ENCODE measurements around the gene CCDC92B. TPM values are rescaled to one million over a fixed set of nuclear protein-coding genes. Genes with fewer than 3 reads are reported as not detected.
A peak's percentile ranks its signal among the peaks of the same experiment; 100 is the strongest.

Gene CCDC92B
- total RNA-seq, 1 donor from 2014 or later = 1.0 TPM

DNA sequence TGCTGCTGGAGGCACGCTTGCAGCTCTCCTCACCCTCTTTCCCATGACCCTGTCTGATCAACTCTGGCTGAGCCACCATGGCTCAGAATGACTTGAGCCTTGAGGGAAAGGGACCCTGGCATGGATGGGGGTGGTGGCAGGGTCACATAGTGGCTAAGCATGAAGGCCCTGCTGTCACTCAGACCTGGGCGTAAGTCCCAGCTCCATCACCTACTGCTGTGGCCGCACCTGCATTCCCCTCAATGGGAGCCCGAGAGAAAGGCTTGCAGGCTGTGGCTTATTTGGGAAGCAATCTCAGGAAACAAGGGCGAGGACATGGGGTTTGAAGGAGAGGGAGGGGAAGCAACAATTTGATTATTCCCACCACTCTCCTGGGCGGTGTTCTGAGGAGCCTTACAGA is 29.0 kb upstream of the CCDC92B start:
- DNase-seq (ENCODE audit: low spot score) = no peak

DNA sequence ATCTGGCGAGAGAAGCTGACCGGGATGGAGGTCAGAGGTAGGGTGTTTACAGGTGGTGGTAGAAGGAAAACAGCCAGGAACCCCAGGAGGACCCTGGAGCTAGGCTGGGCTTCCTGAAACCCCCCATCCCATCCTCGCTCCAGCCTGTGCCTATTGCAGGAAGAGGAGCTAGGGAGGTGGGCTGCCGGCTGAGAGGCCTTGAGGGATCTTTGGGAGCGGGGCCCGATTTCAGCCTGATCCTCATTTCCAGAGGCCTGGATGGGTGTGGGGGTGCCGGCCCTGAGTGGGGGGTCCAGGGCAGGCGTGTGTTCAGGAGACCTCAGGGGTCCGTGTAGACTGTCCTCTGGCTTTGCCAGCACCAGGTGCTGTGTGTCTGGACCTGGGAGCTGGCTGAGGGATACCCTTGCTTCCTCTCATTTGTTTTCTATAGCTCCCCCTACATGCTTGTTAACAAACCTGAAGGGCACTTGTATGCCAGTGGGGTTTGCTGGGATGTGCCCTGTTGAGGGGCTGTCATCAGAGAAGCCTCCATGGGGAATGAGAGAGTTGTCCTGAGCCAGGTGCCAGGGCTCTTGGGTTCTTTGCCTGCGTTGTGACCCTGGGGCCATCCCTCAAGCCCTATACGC is 27.9 kb upstream of the CCDC92B start:
- no peak for DNase-seq (ENCODE audit: low spot score)

GRCh38 chr17:2776589-2777241 is 27.3 kb upstream of the CCDC92B start:
- no peak for DNase-seq (ENCODE audit: low spot score)

DNA sequence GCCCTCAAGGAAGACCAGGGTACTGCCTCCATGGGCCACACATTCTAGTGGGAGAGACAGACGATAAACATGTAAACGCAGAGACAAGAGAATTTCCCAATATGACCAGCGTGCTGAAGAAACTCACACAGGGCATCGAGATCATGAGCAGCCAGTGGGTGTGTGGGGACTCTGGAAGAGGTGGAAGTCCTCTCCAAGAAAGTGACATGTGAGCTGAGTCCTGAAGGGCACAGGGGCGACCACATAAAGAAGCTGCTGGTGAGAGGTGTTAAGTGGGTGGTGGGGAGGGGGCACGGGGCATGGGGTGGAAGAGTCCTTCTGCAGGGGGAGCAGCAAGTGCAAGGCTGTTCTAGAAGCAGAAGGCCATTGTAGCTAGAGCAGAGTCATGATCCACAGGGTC is 25.8 kb upstream of the CCDC92B start:
- DNase-seq (ENCODE audit: low spot score) = no peak

- no peak for DNase-seq (ENCODE audit: low spot score)
Observed at GRCh38 chr17:2770129-2770528, 20.7 kb upstream of the CCDC92B start.

- no peak for DNase-seq (ENCODE audit: low spot score)
Observed at GRCh38 chr17:2758870-2759269, 9.4 kb upstream of the CCDC92B start.

- DNase-seq (ENCODE audit: low spot score) = no peak
Observed at GRCh38 chr17:2755891-2756724, 6.7 kb upstream of the CCDC92B start.

DNA sequence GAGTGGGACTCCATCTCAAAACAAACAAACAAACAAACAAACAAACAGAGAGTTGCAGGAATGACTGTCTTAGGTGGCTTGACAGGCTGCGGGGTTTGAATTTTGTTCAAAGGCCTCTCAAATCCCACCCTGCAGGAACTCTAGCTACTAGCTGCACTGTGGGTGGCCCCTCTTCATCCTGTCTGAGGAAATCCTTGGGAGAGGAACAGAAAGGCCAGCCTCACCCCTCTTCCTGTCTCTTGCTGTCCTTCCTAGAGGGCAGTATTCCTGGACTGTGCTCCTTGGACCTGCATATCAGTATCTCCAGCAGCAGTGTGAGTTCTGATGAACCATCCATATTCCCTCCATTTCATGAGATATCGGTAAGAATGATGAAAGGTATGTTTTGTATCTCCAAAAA is 2.0 kb upstream of the CCDC92B start:
- no peak for DNase-seq (ENCODE audit: low spot score)

DNA sequence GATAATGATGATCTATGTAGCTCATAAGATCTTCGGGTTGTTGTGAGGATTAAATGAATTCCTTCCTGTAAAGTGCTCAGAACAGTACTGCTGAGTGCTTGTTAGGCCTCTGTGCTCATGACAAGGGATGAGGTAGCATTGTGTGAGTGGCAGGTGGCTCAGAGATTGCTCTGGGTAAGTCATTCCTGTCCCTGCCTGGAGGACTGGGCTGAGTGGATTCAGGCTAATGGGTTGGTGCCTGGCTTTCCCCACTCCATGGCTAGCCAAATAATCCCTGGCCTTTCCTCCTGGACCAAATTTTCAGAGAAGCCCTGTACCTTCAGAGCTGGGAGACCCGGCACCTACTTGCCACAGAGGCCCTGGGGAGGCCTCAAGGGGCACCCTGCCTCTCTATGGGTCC is 1.3 kb upstream of the CCDC92B start:
- DNase-seq (ENCODE audit: low spot score) = no peak

DNA sequence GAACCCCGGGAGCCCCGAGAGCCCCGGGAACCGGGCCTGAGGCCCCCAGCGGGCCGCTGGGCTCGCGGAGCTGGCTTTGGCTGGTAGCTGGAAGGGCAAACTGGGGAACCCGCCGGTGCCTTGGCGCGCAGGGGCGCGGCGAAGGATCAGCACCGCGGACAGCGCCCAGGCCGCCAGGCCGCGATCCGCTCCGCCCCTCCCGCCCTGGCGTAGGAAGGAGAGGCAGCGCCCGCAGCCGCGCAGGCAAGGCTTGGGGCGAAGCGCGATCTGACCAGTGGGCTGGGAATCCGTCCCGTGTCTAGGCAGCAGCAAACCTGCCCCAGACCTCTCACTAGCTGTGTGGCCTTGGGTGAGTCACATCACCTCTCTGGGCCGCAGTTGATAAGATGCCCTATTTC is 331 bp upstream of the CCDC92B start:
- peak; percentile 71 for DNase-seq (ENCODE audit: low spot score)

- DNase-seq (ENCODE audit: low spot score) = no peak
Observed at GRCh38 chr17:2745317-2746037, 4.0 kb downstream of the CCDC92B start.

DNA sequence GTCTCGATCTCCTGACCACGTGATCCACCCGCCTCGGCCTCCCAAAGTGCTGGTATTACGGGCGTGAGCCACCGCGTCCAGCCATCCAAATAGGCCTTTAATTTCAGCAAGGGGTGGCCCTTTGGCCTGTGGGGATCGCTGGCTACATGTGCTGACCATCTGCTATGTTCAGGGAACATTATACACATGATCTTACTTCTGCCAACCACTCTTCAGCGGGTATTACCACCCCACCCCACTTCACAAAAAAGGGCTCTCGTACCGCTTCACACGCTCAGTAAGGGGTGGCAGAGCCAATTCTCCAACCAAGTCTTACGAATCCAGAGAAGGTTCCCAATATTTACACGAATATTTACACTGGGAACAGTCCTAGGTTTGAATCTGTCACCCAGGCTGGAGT is 11.8 kb downstream of the CCDC92B start:
- no peak for DNase-seq (ENCODE audit: low spot score)

- DNase-seq (ENCODE audit: low spot score) = no peak
Observed at GRCh38 chr17:2736956-2737355, 12.5 kb downstream of the CCDC92B start.

- DNase-seq (ENCODE audit: low spot score) = no peak
Observed at GRCh38 chr17:2735896-2736295, 13.6 kb downstream of the CCDC92B start.

DNA sequence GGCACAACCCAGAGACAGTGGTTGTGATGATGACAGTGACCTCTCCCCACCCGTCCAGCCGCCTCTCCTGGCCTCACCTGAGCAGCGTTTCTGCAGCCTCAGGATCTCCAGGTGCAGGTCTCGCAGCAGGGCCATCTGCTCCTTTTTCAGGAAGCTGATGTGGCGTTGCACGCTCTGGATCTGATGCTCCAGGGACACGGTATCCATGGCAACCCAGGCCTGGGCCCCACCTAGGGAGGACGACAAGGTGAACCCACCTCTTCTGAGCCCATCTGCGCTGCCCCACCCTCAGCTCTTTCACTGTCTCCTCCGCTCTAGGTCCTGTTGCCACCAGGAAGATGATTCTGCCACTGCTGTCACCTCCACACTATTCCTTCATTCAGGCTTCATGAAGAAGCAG is 14.5 kb downstream of the CCDC92B start:
- DNase-seq (ENCODE audit: low spot score) = no peak

- no peak for DNase-seq (ENCODE audit: low spot score)
Observed at GRCh38 chr17:2731807-2732206, 17.6 kb downstream of the CCDC92B start.

DNA sequence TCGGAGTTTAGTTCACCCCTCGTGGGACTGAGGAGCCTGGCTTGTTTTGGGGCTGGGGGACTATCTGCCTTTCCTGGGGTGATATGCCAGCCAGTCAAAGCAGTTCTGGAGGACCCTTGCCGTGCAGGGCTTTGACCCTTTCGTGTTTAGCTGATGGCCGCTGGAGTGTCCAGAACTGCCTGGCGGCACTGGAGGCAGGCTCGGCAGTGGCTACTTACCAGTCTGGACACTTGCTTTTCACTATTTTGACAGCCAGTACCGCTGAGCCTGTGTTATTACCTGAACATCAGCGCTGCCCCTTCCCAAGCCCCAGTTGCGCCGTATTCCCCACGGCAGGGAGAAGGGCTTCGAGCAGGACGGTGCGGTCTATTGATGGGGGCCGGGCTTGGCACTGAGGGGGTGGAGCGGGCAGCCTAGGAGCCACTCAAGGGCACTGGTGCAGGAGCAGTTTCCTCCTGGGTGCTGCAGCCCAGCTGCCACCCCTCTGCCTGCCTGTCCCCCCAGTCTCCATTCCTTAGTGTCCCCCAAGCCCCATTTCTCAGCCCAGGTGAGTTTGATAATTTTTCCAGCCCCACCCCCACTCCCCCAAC is 18.6 kb downstream of the CCDC92B start:
- no peak for DNase-seq (ENCODE audit: low spot score)

- no peak for DNase-seq (ENCODE audit: low spot score)
Observed at GRCh38 chr17:2724784-2725164, 24.7 kb downstream of the CCDC92B start.

GRCh38 chr17:2723997-2724783 is 25.3 kb downstream of the CCDC92B start:
- DNase-seq (ENCODE audit: low spot score) = no peak

GRCh38 chr17:2723505-2723996 is 25.9 kb downstream of the CCDC92B start:
- DNase-seq (ENCODE audit: low spot score) = no peak

GRCh38 chr17:2722611-2723010 is 26.8 kb downstream of the CCDC92B start:
- DNase-seq (ENCODE audit: low spot score) = no peak
